Osteoblast (primary cell): ENCODE data around the gene COBLL1. TPM values are rescaled to one million over a fixed set of nuclear protein-coding genes. Genes with fewer than 3 reads are reported as not detected.

Experiments used
- DNase-seq: peaks from one replicate; pipeline ENCODE4 v3.0.0; 2011; ENCODE audit warnings: low spot score, mixed read lengths; ENCODE audit not compliant: insufficient read length; ENCODE audit errors: missing footprints
- H2AFZ ChIP-seq: 2 replicates; pipeline ENCODE4 v1.6.0; 2011; ENCODE audit warnings: mild to moderate bottlenecking, low read length
- H3K27ac ChIP-seq: 2 replicates; pipeline ENCODE4 v1.5.1; 2011; ENCODE audit warnings: mild to moderate bottlenecking, low read depth, low read length, moderate library complexity
- H3K27me3 ChIP-seq: 2 replicates; pipeline ENCODE4 v1.6.0; 2012; ENCODE audit warnings: mild to moderate bottlenecking, control low read depth, inconsistent platforms, low read length, moderate library complexity; ENCODE audit not compliant: insufficient read depth
- H3K36me3 ChIP-seq: 2 replicates; pipeline ENCODE4 v1.5.1; 2011; ENCODE audit warnings: mild to moderate bottlenecking, low read length, control low read depth, moderate library complexity; ENCODE audit not compliant: insufficient read depth
- H3K4me1 ChIP-seq: 2 replicates; pipeline ENCODE4 v1.5.1; 2011; ENCODE audit warnings: mild to moderate bottlenecking, low read length, control low read depth, moderate library complexity; ENCODE audit not compliant: insufficient read depth
- H3K4me2 ChIP-seq: 2 replicates; pipeline ENCODE4 v1.6.0; 2011; ENCODE audit warnings: mild to moderate bottlenecking, low read length; ENCODE audit not compliant: insufficient read depth
- H3K4me3 ChIP-seq: fragments of 200-600 bp; sonication (generic); 3 replicates; pipeline ENCODE4 v1.5.1; 2012; ENCODE audit warnings: mild to moderate bottlenecking, low read length, inconsistent platforms; ENCODE audit not compliant: insufficient read depth
- H3K79me2 ChIP-seq: 2 replicates; pipeline ENCODE4 v1.6.0; 2012; ENCODE audit warnings: mild to moderate bottlenecking, low read length, control low read depth, inconsistent platforms; ENCODE audit not compliant: insufficient read depth
- H3K9me3 ChIP-seq: 2 replicates; pipeline ENCODE4 v1.5.1; 2011; ENCODE audit warnings: low read depth, low read length, control low read depth
- H4K20me1 ChIP-seq: 2 replicates; pipeline ENCODE4 v1.6.0; 2012; ENCODE audit warnings: mild to moderate bottlenecking, low read length, control low read depth; ENCODE audit not compliant: insufficient read depth
- total RNA-seq: library from RNA; depleted of rRNA; stranded (reverse); fragments of >200 nt; gene quantifications from 2 replicates; pipeline ENCODE4 v1.2.3, GENCODE V29; 2012
- TF ChIP-seq, protein P1 (sequence below): IDR thresholded peaks from 2 replicates; pipeline ENCODE4 v1.5.1; 2011; ENCODE audit warnings: mild to moderate bottlenecking, low read depth, low read length, moderate library complexity; ENCODE audit errors: extremely low read depth

COBLL1 gene
- total RNA-seq, 1 donor: 10.9 TPM

DNA sequence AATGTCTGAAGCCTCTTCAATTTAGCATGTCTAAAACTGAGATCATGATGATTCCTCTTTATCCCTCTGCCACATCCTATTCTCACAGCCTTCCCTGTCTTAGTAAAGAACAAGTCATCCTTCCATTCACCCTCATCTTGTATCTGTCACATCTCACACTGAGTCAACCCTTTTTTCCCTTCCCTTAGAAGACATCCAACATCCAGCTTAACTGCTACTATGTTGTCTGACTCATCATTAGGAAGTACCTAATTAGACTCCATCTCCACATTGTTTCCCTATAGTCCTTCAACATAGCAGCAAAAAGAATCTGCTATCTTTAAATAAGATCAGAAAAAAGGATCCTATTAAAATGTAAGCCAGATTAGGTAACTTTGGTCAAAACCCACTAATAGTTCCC is 135.1 kb downstream of the COBLL1 start:
- no peak for DNase-seq
- H2AFZ ChIP-seq: no peak overlapping the region
- H3K9me3 ChIP-seq: no peaks in the 10 kb centered on the region
- H3K27ac ChIP-seq: no peak overlapping the region
- H3K4me3 ChIP-seq: no peak overlapping the region
- no peaks in the 10 kb centered on the region for H4K20me1 ChIP-seq
- no peaks in the 10 kb centered on the region for H3K27me3 ChIP-seq
- TF ChIP-seq, protein P1, sequence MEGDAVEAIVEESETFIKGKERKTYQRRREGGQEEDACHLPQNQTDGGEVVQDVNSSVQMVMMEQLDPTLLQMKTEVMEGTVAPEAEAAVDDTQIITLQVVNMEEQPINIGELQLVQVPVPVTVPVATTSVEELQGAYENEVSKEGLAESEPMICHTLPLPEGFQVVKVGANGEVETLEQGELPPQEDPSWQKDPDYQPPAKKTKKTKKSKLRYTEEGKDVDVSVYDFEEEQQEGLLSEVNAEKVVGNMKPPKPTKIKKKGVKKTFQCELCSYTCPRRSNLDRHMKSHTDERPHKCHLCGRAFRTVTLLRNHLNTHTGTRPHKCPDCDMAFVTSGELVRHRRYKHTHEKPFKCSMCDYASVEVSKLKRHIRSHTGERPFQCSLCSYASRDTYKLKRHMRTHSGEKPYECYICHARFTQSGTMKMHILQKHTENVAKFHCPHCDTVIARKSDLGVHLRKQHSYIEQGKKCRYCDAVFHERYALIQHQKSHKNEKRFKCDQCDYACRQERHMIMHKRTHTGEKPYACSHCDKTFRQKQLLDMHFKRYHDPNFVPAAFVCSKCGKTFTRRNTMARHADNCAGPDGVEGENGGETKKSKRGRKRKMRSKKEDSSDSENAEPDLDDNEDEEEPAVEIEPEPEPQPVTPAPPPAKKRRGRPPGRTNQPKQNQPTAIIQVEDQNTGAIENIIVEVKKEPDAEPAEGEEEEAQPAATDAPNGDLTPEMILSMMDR: no peak
- no peaks in the 10 kb centered on the region for H3K36me3 ChIP-seq
- no peaks in the 10 kb centered on the region for H3K79me2 ChIP-seq
- peaks cover 5% of the 10 kb centered on the region for H3K4me1 ChIP-seq
- no peak overlapping the region for H3K4me2 ChIP-seq

- Histone ChIP-seq H3K4me1 (peaks cover 5% of the 10 kb centered on the region), H2AFZ (no peak overlapping the region), H3K27ac (no peak overlapping the region), H3K79me2 (no peaks in the 10 kb centered on the region), H3K4me3 (no peak overlapping the region), H4K20me1 (no peaks in the 10 kb centered on the region), H3K36me3 (no peaks in the 10 kb centered on the region), H3K4me2 (no peak overlapping the region), H3K9me3 (no peaks in the 10 kb centered on the region), H3K27me3 (no peaks in the 10 kb centered on the region)
- no peak for DNase-seq
- TF ChIP-seq, protein P1: no peak
These were observed 136.0 kb downstream of the COBLL1 start for GRCh38 chr2:164705412-164706167.

DNA sequence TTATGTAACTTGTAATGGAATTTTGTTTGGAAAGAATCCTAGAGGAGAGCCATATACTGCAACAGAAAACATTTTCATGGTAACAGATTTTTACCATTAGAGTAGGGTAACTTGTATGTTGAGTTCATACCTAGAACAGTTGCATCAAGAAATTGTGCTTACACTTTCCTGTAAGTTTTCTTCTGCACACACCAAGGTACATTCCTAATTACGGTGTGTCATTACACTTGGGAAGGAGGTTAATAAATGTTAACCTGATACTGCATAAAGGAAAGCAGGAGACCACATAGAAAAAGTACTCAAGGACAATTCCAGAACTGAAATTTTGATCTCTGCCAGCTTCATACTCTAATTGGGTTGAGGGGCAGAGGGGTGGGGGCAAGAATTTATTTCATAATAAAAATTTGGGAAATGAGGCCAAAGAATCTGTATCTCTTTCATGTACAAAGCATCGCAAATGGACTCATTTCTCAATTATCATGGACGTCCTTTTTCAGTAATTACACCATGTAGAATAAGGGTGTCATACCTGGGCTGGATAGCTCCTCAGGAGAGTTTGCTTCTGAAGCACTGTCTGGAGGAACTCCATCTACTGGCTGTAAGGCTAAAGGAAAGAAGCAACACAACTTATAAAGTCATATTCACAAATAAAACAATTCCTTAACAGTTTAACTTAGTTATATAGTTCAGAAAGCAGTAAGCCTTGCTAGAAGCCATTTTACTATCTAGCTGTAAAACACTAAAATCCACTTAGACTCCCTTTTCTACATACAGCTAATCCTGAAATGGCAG is 137.5 kb downstream of the COBLL1 start:
- Histone ChIP-seq H3K4me2 (no peak overlapping the region), H3K36me3 (no peaks in the 10 kb centered on the region), H2AFZ (no peak overlapping the region), H4K20me1 (no peaks in the 10 kb centered on the region), H3K79me2 (no peaks in the 10 kb centered on the region), H3K4me1 (peaks cover 5% of the 10 kb centered on the region), H3K4me3 (no peak overlapping the region), H3K9me3 (no peaks in the 10 kb centered on the region), H3K27me3 (no peaks in the 10 kb centered on the region), H3K27ac (no peak overlapping the region)
- DNase-seq: no peak
- TF ChIP-seq, protein P1: no peak

DNA sequence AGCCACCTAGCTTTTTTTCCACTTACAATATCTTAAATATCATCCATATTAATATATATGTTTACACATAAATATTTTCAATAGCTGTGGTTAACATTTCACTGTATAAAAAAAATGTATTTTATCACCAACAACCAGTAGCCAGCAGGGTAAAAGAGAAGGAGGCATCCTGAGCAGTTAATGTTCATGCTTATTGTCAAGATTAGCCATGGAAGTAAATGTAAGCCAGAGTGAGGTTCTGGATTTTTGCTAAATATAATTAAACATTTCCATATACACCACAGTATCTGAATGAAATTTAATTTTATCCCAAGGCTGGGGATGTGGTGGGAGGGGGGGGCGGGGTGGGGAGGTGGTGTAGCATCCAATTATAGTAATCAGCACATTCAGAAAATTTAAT is 140.1 kb downstream of the COBLL1 start:
- Histone ChIP-seq H3K4me3 (no peak overlapping the region), H2AFZ (no peak overlapping the region), H3K36me3 (no peaks in the 10 kb centered on the region), H3K9me3 (no peaks in the 10 kb centered on the region), H4K20me1 (no peaks in the 10 kb centered on the region), H3K27me3 (no peaks in the 10 kb centered on the region), H3K4me1 (peaks cover 7% of the 10 kb centered on the region), H3K27ac (no peak overlapping the region), H3K79me2 (no peaks in the 10 kb centered on the region), H3K4me2 (no peak overlapping the region)
- TF ChIP-seq, protein P1: no peak
- DNase-seq: no peak
